Femur (tissue), 1 donor: ENCODE measurements around the gene CHMP4A.

Experiments used
- DNase-seq: peaks from one replicate; pipeline ENCODE4 v3.0.0-alpha.2; 2017

Gene CHMP4A

GRCh38 chr14:24212924-24213865, at the start of gene CHMP4A:
Gene CHMP4A, minus strand, starts transcription at chr14:24213488. Its CDS starts 49 bp downstream, at chr14:24213439.
- peak; percentile 98 for DNase-seq

GRCh38 chr14:24261969-24262327, 48.7 kb upstream of the CHMP4A start:
- no peak for DNase-seq

- DNase-seq, result no peak
These were observed 48.1 kb upstream of the CHMP4A start for GRCh38 chr14:24261256-24261968.

GRCh38 chr14:24260780-24261157, 47.5 kb upstream of the CHMP4A start:
- no peak for DNase-seq

GRCh38 chr14:24260026-24260779, 46.9 kb upstream of the CHMP4A start:
- no peak for DNase-seq

- peak; percentile 62 for DNase-seq
These were observed 46.2 kb upstream of the CHMP4A start for GRCh38 chr14:24259282-24260025.

- no peak for DNase-seq
These were observed 45.4 kb upstream of the CHMP4A start for GRCh38 chr14:24258548-24259265.

GRCh38 chr14:24258119-24258518, 44.8 kb upstream of the CHMP4A start:
- DNase-seq, result no peak

GRCh38 chr14:24256960-24257359, 43.7 kb upstream of the CHMP4A start:
- DNase-seq, result no peak

GRCh38 chr14:24255931-24256711, 42.8 kb upstream of the CHMP4A start:
- DNase-seq, result no peak

- no peak for DNase-seq
These were observed 42.1 kb upstream of the CHMP4A start for GRCh38 chr14:24255438-24255837.

- no peak for DNase-seq
These were observed 41.5 kb upstream of the CHMP4A start for GRCh38 chr14:24254630-24255392.

GRCh38 chr14:24253936-24254335, 40.6 kb upstream of the CHMP4A start:
- DNase-seq, result no peak

- no peak for DNase-seq
These were observed 39.2 kb upstream of the CHMP4A start for GRCh38 chr14:24252289-24253124.

GRCh38 chr14:24251880-24252288, 38.6 kb upstream of the CHMP4A start:
- no peak for DNase-seq

GRCh38 chr14:24250354-24250753, 37.1 kb upstream of the CHMP4A start:
- no peak for DNase-seq

- DNase-seq, result no peak
These were observed 36.1 kb upstream of the CHMP4A start for GRCh38 chr14:24249230-24250021.

- no peak for DNase-seq
These were observed 34.1 kb upstream of the CHMP4A start for GRCh38 chr14:24247422-24247821.
